ENCODE results near the gene C20orf204.
A peak's percentile ranks its signal among the peaks of the same experiment; 100 is the strongest.

C20orf204 gene

DNA sequence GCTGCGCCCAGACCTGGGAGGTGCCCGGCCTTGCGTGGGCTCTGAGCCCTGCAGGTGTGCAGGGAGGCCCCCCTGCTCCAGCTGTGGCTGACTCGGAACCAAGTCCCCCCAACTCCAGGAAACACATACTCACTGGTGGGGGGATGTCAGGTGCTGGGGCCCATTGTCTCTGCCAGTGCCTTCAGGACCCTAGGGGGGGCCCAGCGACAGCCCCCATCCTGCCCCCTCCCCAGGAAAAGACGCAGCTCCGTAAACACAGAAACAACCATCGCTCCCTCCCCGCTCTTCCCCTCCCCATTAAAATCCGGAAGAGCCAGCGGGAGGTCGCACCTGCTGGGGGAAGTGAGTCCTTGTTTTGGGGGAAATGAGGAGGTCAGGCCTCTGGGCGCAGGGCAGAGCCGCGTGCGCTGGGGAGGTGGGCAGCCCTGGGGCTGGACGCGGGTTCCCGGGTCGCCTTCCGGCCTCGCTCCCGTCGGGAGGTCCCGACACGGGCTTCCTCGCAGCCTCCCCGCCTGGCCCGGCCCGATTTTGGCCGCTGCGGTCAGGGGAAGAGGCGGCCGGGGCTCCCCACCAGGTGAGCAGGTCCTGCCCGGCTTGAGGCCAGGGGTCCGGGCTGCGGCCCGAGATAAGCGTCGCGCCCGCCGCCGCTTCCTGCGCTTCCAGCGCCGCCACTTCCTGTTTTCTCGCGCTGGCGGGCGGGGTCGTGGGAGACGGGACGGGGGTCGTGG, 6.2 kb downstream of the C20orf204 start:
- Histone ChIP-seq H3K4me3 (ENCODE audit: low read depth in 1 of 2, low read length in 2 of 2) (peak overlapping the region in 1 of 2 experiments; percentile 52; a peak in 2 of 4 replicates), H3K9me3 (ENCODE audit: insufficient read depth, low read length, severe bottlenecking) (no peaks in the 10 kb centered on the region), H3K79me2 (ENCODE audit: insufficient read depth, low read length) (no peaks in the 10 kb centered on the region), H2AFZ (ENCODE audit: low read depth, low read length) (peak overlapping the region; percentile 63), H3K36me3 (ENCODE audit: insufficient read depth, low read length) (no peaks in the 10 kb centered on the region), H3K27me3 (ENCODE audit: insufficient read depth, low read length, poor library complexity) (peaks cover 42% of the 10 kb centered on the region), H3K27ac (ENCODE audit: low read length) (peak overlapping the region; percentile 20; the same call in 1 of the 2 replicates), H3K4me1 (ENCODE audit: insufficient read depth, low read length) (peaks cover 34% of the 10 kb centered on the region), H4K20me1 (ENCODE audit: insufficient read depth, low read length) (peaks cover 8% of the 10 kb centered on the region; the same call in 1 of the 2 replicates), H3K4me2 (ENCODE audit: insufficient read depth, low read length) (peak overlapping the region; percentile 66), H3K9ac (ENCODE audit: low read depth, low read length) (peak overlapping the region; percentile 52)
- ATAC-seq (ENCODE audit: insufficient read depth, low read depth), result no peak
- peak; percentile 46 for DNase-seq
- TF ChIP-seq, protein P1, sequence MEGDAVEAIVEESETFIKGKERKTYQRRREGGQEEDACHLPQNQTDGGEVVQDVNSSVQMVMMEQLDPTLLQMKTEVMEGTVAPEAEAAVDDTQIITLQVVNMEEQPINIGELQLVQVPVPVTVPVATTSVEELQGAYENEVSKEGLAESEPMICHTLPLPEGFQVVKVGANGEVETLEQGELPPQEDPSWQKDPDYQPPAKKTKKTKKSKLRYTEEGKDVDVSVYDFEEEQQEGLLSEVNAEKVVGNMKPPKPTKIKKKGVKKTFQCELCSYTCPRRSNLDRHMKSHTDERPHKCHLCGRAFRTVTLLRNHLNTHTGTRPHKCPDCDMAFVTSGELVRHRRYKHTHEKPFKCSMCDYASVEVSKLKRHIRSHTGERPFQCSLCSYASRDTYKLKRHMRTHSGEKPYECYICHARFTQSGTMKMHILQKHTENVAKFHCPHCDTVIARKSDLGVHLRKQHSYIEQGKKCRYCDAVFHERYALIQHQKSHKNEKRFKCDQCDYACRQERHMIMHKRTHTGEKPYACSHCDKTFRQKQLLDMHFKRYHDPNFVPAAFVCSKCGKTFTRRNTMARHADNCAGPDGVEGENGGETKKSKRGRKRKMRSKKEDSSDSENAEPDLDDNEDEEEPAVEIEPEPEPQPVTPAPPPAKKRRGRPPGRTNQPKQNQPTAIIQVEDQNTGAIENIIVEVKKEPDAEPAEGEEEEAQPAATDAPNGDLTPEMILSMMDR (IDR thresholded peaks at IDR 0.05; ENCODE audit: borderline replicate concordance, extremely low read depth, low read length, poor library complexity, severe bottlenecking), result no peak
- peak; percentile 94 for TF ChIP-seq EZH2 (IDR thresholded peaks at IDR 0.05; ENCODE audit: borderline replicate concordance, low read depth, low read length, severe bottlenecking)

DNA sequence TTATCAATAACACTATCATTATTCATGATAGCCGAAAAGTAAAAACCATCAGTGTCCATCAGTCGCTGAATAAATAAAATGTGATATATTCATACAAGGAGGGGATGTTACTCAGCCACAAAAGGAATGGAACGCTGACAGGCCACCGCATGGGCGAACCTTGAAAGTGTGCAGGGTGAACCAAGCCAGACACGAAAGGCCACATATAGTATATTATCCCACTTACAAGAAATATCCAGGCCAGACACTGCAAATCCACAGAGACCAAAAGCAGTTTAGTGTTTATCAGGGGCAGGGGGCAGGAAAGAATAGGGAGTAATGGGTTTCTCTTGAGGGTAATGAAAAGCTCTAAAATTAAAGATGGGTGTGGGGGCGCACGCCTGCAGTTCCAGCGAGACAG, 7.8 kb downstream of the C20orf204 start:
- Histone ChIP-seq H3K4me1 (ENCODE audit: insufficient read depth, low read length) (peaks cover 23% of the 10 kb centered on the region), H3K4me2 (ENCODE audit: insufficient read depth, low read length) (no peak overlapping the region), H3K9ac (ENCODE audit: low read depth, low read length) (no peak overlapping the region), H2AFZ (ENCODE audit: low read depth, low read length) (no peak overlapping the region), H4K20me1 (ENCODE audit: insufficient read depth, low read length) (peaks cover 8% of the 10 kb centered on the region; the same call in 1 of the 2 replicates), H3K27ac (ENCODE audit: low read length) (no peak overlapping the region), H3K36me3 (ENCODE audit: insufficient read depth, low read length) (no peaks in the 10 kb centered on the region), H3K4me3 (ENCODE audit: low read depth in 1 of 2, low read length in 2 of 2) (no peak overlapping the region), H3K9me3 (ENCODE audit: insufficient read depth, low read length, severe bottlenecking) (no peaks in the 10 kb centered on the region), H3K79me2 (ENCODE audit: insufficient read depth, low read length) (no peaks in the 10 kb centered on the region), H3K27me3 (ENCODE audit: insufficient read depth, low read length, poor library complexity) (peaks cover 35% of the 10 kb centered on the region)
- TF ChIP-seq, protein P1 (IDR thresholded peaks at IDR 0.05; ENCODE audit: borderline replicate concordance, extremely low read depth, low read length, poor library complexity, severe bottlenecking), result no peak
- TF ChIP-seq EZH2 (IDR thresholded peaks at IDR 0.05; ENCODE audit: borderline replicate concordance, low read depth, low read length, severe bottlenecking), result no peak
- DNase-seq (no peak), ATAC-seq (ENCODE audit: insufficient read depth, low read depth) (no peak)

DNA sequence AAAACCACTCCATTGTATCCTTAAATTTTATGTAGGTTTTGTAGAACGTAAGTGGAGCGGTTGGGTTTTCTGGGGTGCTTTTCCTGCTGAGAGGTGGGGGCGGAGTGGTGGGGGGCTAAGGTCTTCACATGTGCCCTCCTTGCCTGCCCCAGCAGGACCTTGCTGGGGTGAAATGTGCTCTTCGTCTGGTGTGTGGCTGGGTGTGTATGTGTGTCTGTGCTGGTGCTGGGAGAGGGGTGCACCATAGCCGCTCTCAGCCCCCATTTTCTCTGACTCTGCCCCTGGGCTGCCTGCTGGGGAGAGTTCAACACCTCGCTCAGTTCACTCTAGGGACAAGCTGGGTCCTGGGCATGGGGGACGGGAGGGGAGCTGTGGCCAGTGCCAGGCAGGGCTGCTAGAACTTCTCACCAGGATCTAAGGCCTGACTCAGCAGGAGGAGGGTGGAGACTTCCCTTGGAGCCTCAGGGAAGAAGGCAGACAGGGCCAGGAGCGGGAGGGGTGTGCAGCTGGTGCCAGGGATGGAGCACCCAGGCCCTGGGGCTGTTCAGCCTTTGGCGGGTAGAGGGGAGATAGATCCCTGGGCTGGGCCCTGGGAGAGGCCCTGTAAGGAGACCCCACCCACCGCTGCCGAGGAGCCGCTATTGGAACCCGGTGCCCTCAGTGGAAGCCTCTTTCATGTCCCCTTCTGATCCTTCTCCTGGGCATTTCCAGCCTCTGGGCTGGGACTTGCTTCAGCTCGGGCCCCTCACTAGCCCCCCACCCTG, 8.7 kb downstream of the C20orf204 start:
- H3K36me3 ChIP-seq (ENCODE audit: insufficient read depth, low read length), result no peaks in the 10 kb centered on the region
- DNase-seq (no peak), ATAC-seq (ENCODE audit: insufficient read depth, low read depth) (no peak)
- H3K9me3 ChIP-seq (ENCODE audit: insufficient read depth, low read length, severe bottlenecking), result no peaks in the 10 kb centered on the region
- H2AFZ ChIP-seq (ENCODE audit: low read depth, low read length), result no peak overlapping the region
- H3K27ac ChIP-seq (ENCODE audit: low read length), result no peak overlapping the region
- H3K27me3 ChIP-seq (ENCODE audit: insufficient read depth, low read length, poor library complexity), result peaks cover 29% of the 10 kb centered on the region
- no peak overlapping the region for H3K4me3 ChIP-seq (ENCODE audit: low read depth in 1 of 2, low read length in 2 of 2)
- no peaks in the 10 kb centered on the region for H3K79me2 ChIP-seq (ENCODE audit: insufficient read depth, low read length)
- no peak overlapping the region for H3K9ac ChIP-seq (ENCODE audit: low read depth, low read length)
- TF ChIP-seq, protein P1 (IDR thresholded peaks at IDR 0.05; ENCODE audit: borderline replicate concordance, extremely low read depth, low read length, poor library complexity, severe bottlenecking), result no peak
- TF ChIP-seq EZH2 (IDR thresholded peaks at IDR 0.05; ENCODE audit: borderline replicate concordance, low read depth, low read length, severe bottlenecking), result no peak
- H4K20me1 ChIP-seq (ENCODE audit: insufficient read depth, low read length), result 0 out of 2 replicates have a peak, but pooled peaks cover 2% of the 10 kb centered on the region
- peaks cover 15% of the 10 kb centered on the region for H3K4me1 ChIP-seq (ENCODE audit: insufficient read depth, low read length)
- no peak overlapping the region for H3K4me2 ChIP-seq (ENCODE audit: insufficient read depth, low read length)
